SU-DHL-6 (cell line): Measurements from ENCODE around the gene TOX2.
"Not testable (repeated sequence)": the region's sequence is repeated elsewhere in the genome, so short reads cannot be mapped to it uniquely, and the experiment has no call there.

Experiments used
- H2AFZ ChIP-seq: fragments of 200-600 bp; sonication (generic); 2 replicates; pipeline ENCODE4 v1.6.1; 2014; ENCODE audit warnings: low read depth, mild to moderate bottlenecking, moderate library complexity, mixed read lengths, antibody characterized with exemption, low read length; ENCODE audit not compliant: severe bottlenecking
- H3F3A ChIP-seq: fragments of 200-600 bp; shearing (Covaris generic); 2 replicates; pipeline ENCODE4 v1.6.0; 2016; ENCODE audit warnings: antibody characterized with exemption, mild to moderate bottlenecking; ENCODE audit not compliant: insufficient read depth
- H3K27ac ChIP-seq: fragments of 200-600 bp; sonication (generic); 2 replicates; pipeline ENCODE4 v1.5.1; 2016; ENCODE audit warnings: low read depth, mild to moderate bottlenecking, low read length, moderate library complexity, mixed read lengths
- H3K27me3 ChIP-seq: fragments of 200-600 bp; sonication (generic), shearing (Covaris generic); 2 replicates; pipeline ENCODE4 v1.6.0; 2014; ENCODE audit warnings: mild to moderate bottlenecking, low read length
- H3K36me3 ChIP-seq: fragments of 200-600 bp; sonication (generic); 2 replicates; pipeline ENCODE4 v1.6.1; 2014; ENCODE audit warnings: mild to moderate bottlenecking, low read length, mixed read lengths
- H3K4me2 ChIP-seq: fragments of 300-600, 200-600 bp; shearing (Covaris generic), sonication (generic); 2 replicates; pipeline ENCODE4 v1.6.0; 2014; ENCODE audit warnings: low read length, low read depth, mild to moderate bottlenecking; ENCODE audit not compliant: poor library complexity, severe bottlenecking
- H3K4me3 ChIP-seq: fragments of 200-600 bp; sonication (generic); 2 replicates; pipeline ENCODE4 v1.5.1; 2014; ENCODE audit warnings: antibody characterized with exemption, low read length, mild to moderate bottlenecking, mixed read lengths; ENCODE audit not compliant: insufficient read depth, poor library complexity, severe bottlenecking
- H3K79me2 ChIP-seq: fragments of 200-600 bp; sonication (generic); 2 replicates; pipeline ENCODE4 v1.6.1; 2014; ENCODE audit warnings: mild to moderate bottlenecking, low read length, moderate library complexity; ENCODE audit not compliant: insufficient read depth
- H3K9ac ChIP-seq: fragments of 200-600 bp; sonication (generic); 2 replicates; pipeline ENCODE4 v1.7.0; 2014; ENCODE audit warnings: mild to moderate bottlenecking, low read length
- H3K9me2 ChIP-seq: fragments of 200-600 bp; sonication (generic); replicated peaks from 2 replicates; pipeline ENCODE4 v1.6.1; 2014; ENCODE audit warnings: low read length; ENCODE audit not compliant: insufficient read depth
- H3K9me3 ChIP-seq: fragments of 200-600 bp; sonication (generic); 2 replicates; pipeline ENCODE4 v1.6.1; 2014; ENCODE audit warnings: low read length, mixed read lengths; ENCODE audit not compliant: insufficient read depth
- H4K20me1 ChIP-seq: fragments of 200-600 bp; sonication (generic); 2 replicates; pipeline ENCODE4 v1.6.1; 2014; ENCODE audit warnings: low read depth, mild to moderate bottlenecking, antibody characterized with exemption, low read length, moderate library complexity, mixed read lengths
- EZH2phosphoT487 ChIP-seq: fragments of 200-600 bp; sonication (generic), shearing (Covaris generic); conservative IDR thresholded peaks from 2 replicates; pipeline ENCODE4 v1.6.1; 2018; ENCODE audit warnings: mild to moderate bottlenecking, antibody characterized with exemption, low read length, moderate library complexity, mixed read lengths
- TF ChIP-seq, protein P1 (sequence below): fragments of 200-600 bp; sonication (generic); IDR thresholded peaks from one replicate; pipeline ENCODE4 v1.5.1; 2017; ENCODE audit warnings: antibody characterized with exemption, mild to moderate bottlenecking, low read length, moderate library complexity; ENCODE audit not compliant: insufficient read depth, poor library complexity, severe bottlenecking

TOX2 gene

GRCh38 chr20:44040202-44040915, 125.7 kb downstream of the TOX2 start:
- Histone ChIP-seq H3K9me3 (no peaks in the 10 kb centered on the region), H3F3A (no peaks in the 10 kb centered on the region), H3K27me3 (no peaks in the 10 kb centered on the region), H3K36me3 (no peaks in the 10 kb centered on the region), H3K27ac (no peak overlapping the region), H3K79me2 (no peaks in the 10 kb centered on the region), H4K20me1 (no peaks in the 10 kb centered on the region), H3K9ac (no peak overlapping the region), H3K9me2 (no peaks in the 10 kb centered on the region), H3K4me3 (no peak overlapping the region), H2AFZ (no peak overlapping the region), H3K4me2 (no peak overlapping the region)
- TF ChIP-seq EZH2phosphoT487, result no peak
- TF ChIP-seq, protein P1, sequence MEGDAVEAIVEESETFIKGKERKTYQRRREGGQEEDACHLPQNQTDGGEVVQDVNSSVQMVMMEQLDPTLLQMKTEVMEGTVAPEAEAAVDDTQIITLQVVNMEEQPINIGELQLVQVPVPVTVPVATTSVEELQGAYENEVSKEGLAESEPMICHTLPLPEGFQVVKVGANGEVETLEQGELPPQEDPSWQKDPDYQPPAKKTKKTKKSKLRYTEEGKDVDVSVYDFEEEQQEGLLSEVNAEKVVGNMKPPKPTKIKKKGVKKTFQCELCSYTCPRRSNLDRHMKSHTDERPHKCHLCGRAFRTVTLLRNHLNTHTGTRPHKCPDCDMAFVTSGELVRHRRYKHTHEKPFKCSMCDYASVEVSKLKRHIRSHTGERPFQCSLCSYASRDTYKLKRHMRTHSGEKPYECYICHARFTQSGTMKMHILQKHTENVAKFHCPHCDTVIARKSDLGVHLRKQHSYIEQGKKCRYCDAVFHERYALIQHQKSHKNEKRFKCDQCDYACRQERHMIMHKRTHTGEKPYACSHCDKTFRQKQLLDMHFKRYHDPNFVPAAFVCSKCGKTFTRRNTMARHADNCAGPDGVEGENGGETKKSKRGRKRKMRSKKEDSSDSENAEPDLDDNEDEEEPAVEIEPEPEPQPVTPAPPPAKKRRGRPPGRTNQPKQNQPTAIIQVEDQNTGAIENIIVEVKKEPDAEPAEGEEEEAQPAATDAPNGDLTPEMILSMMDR, result no peak

DNA sequence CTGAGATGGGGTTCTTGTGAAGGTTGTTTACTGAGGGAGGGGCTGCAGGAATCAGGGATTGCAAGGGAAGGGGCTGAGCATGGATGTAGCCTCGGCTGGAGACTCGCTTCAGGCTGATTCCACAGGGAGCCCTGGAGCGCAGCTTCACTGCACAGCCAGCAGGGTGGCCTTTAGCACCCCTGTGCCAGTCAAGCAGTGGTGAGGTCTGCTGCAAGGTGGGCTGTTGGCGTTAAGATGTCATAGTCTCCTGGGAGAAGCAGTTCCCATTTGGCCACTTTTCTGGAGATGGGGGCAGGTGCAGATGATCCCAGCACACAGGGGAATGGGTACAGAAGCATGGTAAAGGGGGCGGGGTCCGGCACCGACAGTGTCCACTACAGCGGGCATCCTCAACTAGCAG, 126.3 kb downstream of the TOX2 start:
- TF ChIP-seq, protein P1, result no peak
- TF ChIP-seq EZH2phosphoT487, result no peak
- Histone ChIP-seq H3K4me2 (no peak overlapping the region), H3K27ac (no peak overlapping the region), H3K9me3 (no peaks in the 10 kb centered on the region), H3K79me2 (no peaks in the 10 kb centered on the region), H3F3A (no peaks in the 10 kb centered on the region), H2AFZ (no peak overlapping the region), H3K9ac (no peak overlapping the region), H3K9me2 (no peaks in the 10 kb centered on the region), H3K4me3 (no peak overlapping the region), H3K27me3 (no peaks in the 10 kb centered on the region), H4K20me1 (no peaks in the 10 kb centered on the region), H3K36me3 (no peaks in the 10 kb centered on the region)

- H3K36me3 ChIP-seq, H3K9me3 ChIP-seq, H3K27ac ChIP-seq, H3K27me3 ChIP-seq, H3K79me2 ChIP-seq, H2AFZ ChIP-seq, H3K9me2 ChIP-seq, H4K20me1 ChIP-seq, H3F3A ChIP-seq, H3K9ac ChIP-seq, H3K4me3 ChIP-seq, H3K4me2 ChIP-seq: not testable (repeated sequence)
Observed at GRCh38 chr20:44044712-44045111, 130.1 kb downstream of the TOX2 start.

DNA sequence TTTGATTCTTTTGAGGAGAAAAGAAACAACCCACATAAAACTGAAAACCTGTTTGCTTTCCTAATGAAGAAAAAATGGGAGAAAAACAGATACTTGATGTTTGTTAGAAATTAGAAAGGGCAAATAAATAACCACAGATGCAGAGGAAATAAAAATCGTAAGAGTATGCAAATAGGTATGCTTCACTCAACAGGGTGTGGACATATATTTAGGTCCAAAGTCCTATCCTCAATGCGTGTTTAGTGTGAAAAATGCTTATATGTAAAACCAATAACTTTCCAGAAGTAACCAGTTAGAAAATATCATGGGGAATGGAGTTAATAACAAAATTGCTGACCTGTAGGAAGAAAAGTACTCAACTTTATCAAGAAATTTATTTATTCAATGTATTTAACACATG, 135.7 kb downstream of the TOX2 start:
- H3K4me3 ChIP-seq, result no peak overlapping the region
- no peak overlapping the region for H3K27ac ChIP-seq
- H3K36me3 ChIP-seq, result no peaks in the 10 kb centered on the region
- H3K9me2 ChIP-seq, result no peaks in the 10 kb centered on the region
- H3K9ac ChIP-seq, result no peak overlapping the region
- H3K9me3 ChIP-seq, result no peaks in the 10 kb centered on the region
- no peaks in the 10 kb centered on the region for H4K20me1 ChIP-seq
- H2AFZ ChIP-seq, result no peak overlapping the region
- H3K79me2 ChIP-seq, result no peaks in the 10 kb centered on the region
- TF ChIP-seq, protein P1, result no peak
- TF ChIP-seq EZH2phosphoT487, result no peak
- H3K27me3 ChIP-seq, result no peaks in the 10 kb centered on the region
- H3F3A ChIP-seq, result no peaks in the 10 kb centered on the region
- H3K4me2 ChIP-seq, result no peak overlapping the region
